WTC11 (cell line): ENCODE measurements around the gene MAPK8IP1. TPM values are rescaled to one million over a fixed set of nuclear protein-coding genes. Genes with fewer than 3 reads are reported as not detected.

ENCODE experiments used
- ATAC-seq: fragments of 200-7000 bp; cut with Tn5 transposase; 2 replicates; pipeline ENCODE4 v1.10.0; 2021; ENCODE audit warnings: mild to moderate bottlenecking, moderate library complexity
- CTCF ChIA-PET: fragments of 300-600 bp; sonication (Branson Sonifier 250); formaldehyde crosslinking; loops from one replicate; lab custom pipeline; 2021; ENCODE audit warnings: antibody characterized with exemption; lab: Charles Lee
- POLR2A ChIA-PET: fragments of 350-600 bp; sonication (Branson Sonifier 250); formaldehyde crosslinking; loops from one replicate; lab custom pipeline; 2021; ENCODE audit warnings: antibody characterized with exemption; lab: Charles Lee
- DNase-seq: peaks from one replicate; pipeline ENCODE4 v3.0.0; 2021; ENCODE audit warnings: low spot score
- H3K27ac Mint-ChIP-seq: 2 replicates; pipeline ENCODE4 v1.8.0; 2021; ENCODE audit warnings: mixed read lengths
- H3K27me3 Mint-ChIP-seq: 2 replicates; pipeline ENCODE4 v1.8.0; 2021; ENCODE audit warnings: low read depth, mild to moderate bottlenecking, moderate library complexity, mixed read lengths
- H3K36me3 Mint-ChIP-seq: 2 replicates; pipeline ENCODE4 v1.8.0; 2021; ENCODE audit warnings: mixed read lengths
- H3K4me1 Mint-ChIP-seq: 2 replicates; pipeline ENCODE4 v1.8.0; 2022; ENCODE audit warnings: mixed read lengths
- H3K4me3 Mint-ChIP-seq: 2 replicates; pipeline ENCODE4 v1.8.0; 2021; ENCODE audit warnings: mild to moderate bottlenecking, moderate library complexity, mixed read lengths
- H3K9me3 Mint-ChIP-seq: 2 replicates; pipeline ENCODE4 v1.8.0; 2021; ENCODE audit warnings: mixed read lengths
- CBFB ChIP-seq: sonication (generic); formaldehyde crosslinking; IDR thresholded peaks from 2 replicates; pipeline ENCODE4 v1.8.1; 2022; ENCODE audit warnings: mild to moderate bottlenecking, low read depth, missing genetic modification reagents
- CREB1 ChIP-seq: sonication (generic); formaldehyde crosslinking; IDR thresholded peaks from 2 replicates; pipeline ENCODE4 v1.8.0; 2023; ENCODE audit warnings: mild to moderate bottlenecking, missing genetic modification reagents
- FOXK1 ChIP-seq: sonication (generic); formaldehyde crosslinking; IDR thresholded peaks from 2 replicates; pipeline ENCODE4 v1.8.0; 2022; ENCODE audit warnings: mild to moderate bottlenecking, moderate library complexity, missing genetic modification reagents
- SOX15 ChIP-seq: fragments of 250-450 bp; sonication (Bioruptor Pico); IDR thresholded peaks from 2 replicates; pipeline ENCODE4 v1.9.0; 2021; ENCODE audit warnings: mild to moderate bottlenecking
- ZNF232 ChIP-seq: sonication (generic); formaldehyde crosslinking; IDR thresholded peaks from 2 replicates; pipeline ENCODE4 v1.8.0; 2022; ENCODE audit warnings: mild to moderate bottlenecking, missing genetic modification reagents
- ZNF317 ChIP-seq: sonication (generic); formaldehyde crosslinking; IDR thresholded peaks from 2 replicates; pipeline ENCODE4 v1.8.1; 2023; ENCODE audit warnings: low read depth, mild to moderate bottlenecking, moderate library complexity, missing genetic modification reagents, borderline replicate concordance
- total RNA-seq: library from RNA; stranded (reverse); gene quantifications from 3 replicates; pipeline ENCODE4 v1.2.3, GENCODE V29; 2021
- TF ChIP-seq, protein P1 (sequence below): sonication (generic); formaldehyde crosslinking; IDR thresholded peaks from 2 replicates; pipeline ENCODE4 v1.8.0; 2023; ENCODE audit warnings: missing genetic modification reagents
- TF ChIP-seq, protein P2 (sequence below): sonication (generic); formaldehyde crosslinking; IDR thresholded peaks from 2 replicates; pipeline ENCODE4 v1.8.0; 2023; ENCODE audit warnings: missing genetic modification reagents, mild to moderate bottlenecking, borderline replicate concordance
- TF ChIP-seq, protein P3 (sequence below): fragments of 250-450 bp; sonication (Bioruptor Pico); IDR thresholded peaks from 2 replicates; pipeline ENCODE4 v1.8.0; 2021; ENCODE audit warnings: mild to moderate bottlenecking
- TF ChIP-seq, protein P4 (sequence below): sonication (generic); formaldehyde crosslinking; conservative IDR thresholded peaks from 2 replicates; pipeline ENCODE4 v1.8.1; 2023; ENCODE audit warnings: mild to moderate bottlenecking, low read depth, missing genetic modification reagents, moderate library complexity
- TF ChIP-seq, protein P5 (sequence below): sonication (generic); formaldehyde crosslinking; IDR thresholded peaks from 2 replicates; pipeline ENCODE4 v1.8.0; 2022; ENCODE audit warnings: mild to moderate bottlenecking, missing genetic modification reagents
- TF ChIP-seq, protein P6 (sequence below): sonication (generic); formaldehyde crosslinking; IDR thresholded peaks from 2 replicates; pipeline ENCODE4 v1.8.0; 2022; ENCODE audit warnings: mild to moderate bottlenecking, missing genetic modification reagents
- TF ChIP-seq, protein P7 (sequence below): sonication (generic); formaldehyde crosslinking; IDR thresholded peaks from 2 replicates; pipeline ENCODE4 v1.8.1; 2022; ENCODE audit warnings: mild to moderate bottlenecking, moderate library complexity, missing genetic modification reagents
- TF ChIP-seq, protein P8 (sequence below): fragments of 200-600 bp; IDR thresholded peaks from 2 replicates; pipeline ENCODE4 v1.8.0; 2022; ENCODE audit warnings: antibody characterized with exemption

Gene MAPK8IP1
- total RNA-seq, 1 experiment from 2014 or later: 34.1 TPM

DNA sequence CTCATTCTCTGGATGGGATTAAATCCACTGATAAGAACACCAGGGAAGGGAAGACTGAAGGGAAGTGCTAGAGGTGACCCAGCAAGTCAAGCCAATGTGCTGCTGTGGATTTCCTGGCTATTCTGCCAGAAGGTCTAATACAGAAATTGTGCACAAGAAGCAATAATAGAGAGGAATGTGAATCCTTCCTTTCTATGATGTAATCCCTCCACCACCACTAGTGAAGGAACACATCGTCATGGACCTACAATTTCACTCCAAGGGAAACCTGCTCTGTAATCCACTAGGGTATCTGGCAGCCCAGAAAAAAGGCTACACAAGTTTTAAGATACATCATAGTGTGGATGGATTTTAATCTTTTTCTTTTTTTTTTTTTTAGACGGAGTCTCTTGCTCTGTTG, 54.4 kb downstream of the MAPK8IP1 start:
- H3K4me1 Mint-ChIP-seq: peaks cover 10% of the 10 kb centered on the region
- H3K9me3 Mint-ChIP-seq: no peaks in the 10 kb centered on the region
- DNase-seq: no peak
- TF ChIP-seq, protein P1, sequence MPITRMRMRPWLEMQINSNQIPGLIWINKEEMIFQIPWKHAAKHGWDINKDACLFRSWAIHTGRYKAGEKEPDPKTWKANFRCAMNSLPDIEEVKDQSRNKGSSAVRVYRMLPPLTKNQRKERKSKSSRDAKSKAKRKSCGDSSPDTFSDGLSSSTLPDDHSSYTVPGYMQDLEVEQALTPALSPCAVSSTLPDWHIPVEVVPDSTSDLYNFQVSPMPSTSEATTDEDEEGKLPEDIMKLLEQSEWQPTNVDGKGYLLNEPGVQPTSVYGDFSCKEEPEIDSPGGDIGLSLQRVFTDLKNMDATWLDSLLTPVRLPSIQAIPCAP (CRISPR knock-in tag): no peak
- TF ChIP-seq, protein P2, sequence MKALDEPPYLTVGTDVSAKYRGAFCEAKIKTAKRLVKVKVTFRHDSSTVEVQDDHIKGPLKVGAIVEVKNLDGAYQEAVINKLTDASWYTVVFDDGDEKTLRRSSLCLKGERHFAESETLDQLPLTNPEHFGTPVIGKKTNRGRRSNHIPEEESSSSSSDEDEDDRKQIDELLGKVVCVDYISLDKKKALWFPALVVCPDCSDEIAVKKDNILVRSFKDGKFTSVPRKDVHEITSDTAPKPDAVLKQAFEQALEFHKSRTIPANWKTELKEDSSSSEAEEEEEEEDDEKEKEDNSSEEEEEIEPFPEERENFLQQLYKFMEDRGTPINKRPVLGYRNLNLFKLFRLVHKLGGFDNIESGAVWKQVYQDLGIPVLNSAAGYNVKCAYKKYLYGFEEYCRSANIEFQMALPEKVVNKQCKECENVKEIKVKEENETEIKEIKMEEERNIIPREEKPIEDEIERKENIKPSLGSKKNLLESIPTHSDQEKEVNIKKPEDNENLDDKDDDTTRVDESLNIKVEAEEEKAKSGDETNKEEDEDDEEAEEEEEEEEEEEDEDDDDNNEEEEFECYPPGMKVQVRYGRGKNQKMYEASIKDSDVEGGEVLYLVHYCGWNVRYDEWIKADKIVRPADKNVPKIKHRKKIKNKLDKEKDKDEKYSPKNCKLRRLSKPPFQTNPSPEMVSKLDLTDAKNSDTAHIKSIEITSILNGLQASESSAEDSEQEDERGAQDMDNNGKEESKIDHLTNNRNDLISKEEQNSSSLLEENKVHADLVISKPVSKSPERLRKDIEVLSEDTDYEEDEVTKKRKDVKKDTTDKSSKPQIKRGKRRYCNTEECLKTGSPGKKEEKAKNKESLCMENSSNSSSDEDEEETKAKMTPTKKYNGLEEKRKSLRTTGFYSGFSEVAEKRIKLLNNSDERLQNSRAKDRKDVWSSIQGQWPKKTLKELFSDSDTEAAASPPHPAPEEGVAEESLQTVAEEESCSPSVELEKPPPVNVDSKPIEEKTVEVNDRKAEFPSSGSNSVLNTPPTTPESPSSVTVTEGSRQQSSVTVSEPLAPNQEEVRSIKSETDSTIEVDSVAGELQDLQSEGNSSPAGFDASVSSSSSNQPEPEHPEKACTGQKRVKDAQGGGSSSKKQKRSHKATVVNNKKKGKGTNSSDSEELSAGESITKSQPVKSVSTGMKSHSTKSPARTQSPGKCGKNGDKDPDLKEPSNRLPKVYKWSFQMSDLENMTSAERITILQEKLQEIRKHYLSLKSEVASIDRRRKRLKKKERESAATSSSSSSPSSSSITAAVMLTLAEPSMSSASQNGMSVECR (CRISPR knock-in tag): no peak
- TF ChIP-seq FOXK1 (CRISPR knock-in tag): no peak
- TF ChIP-seq SOX15 (CRISPR knock-in tag): no peak
- TF ChIP-seq CREB1: no peak
- TF ChIP-seq, protein P3, sequence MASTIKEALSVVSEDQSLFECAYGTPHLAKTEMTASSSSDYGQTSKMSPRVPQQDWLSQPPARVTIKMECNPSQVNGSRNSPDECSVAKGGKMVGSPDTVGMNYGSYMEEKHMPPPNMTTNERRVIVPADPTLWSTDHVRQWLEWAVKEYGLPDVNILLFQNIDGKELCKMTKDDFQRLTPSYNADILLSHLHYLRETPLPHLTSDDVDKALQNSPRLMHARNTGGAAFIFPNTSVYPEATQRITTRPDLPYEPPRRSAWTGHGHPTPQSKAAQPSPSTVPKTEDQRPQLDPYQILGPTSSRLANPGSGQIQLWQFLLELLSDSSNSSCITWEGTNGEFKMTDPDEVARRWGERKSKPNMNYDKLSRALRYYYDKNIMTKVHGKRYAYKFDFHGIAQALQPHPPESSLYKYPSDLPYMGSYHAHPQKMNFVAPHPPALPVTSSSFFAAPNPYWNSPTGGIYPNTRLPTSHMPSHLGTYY (CRISPR knock-in tag): no peak
- TF ChIP-seq, protein P4, sequence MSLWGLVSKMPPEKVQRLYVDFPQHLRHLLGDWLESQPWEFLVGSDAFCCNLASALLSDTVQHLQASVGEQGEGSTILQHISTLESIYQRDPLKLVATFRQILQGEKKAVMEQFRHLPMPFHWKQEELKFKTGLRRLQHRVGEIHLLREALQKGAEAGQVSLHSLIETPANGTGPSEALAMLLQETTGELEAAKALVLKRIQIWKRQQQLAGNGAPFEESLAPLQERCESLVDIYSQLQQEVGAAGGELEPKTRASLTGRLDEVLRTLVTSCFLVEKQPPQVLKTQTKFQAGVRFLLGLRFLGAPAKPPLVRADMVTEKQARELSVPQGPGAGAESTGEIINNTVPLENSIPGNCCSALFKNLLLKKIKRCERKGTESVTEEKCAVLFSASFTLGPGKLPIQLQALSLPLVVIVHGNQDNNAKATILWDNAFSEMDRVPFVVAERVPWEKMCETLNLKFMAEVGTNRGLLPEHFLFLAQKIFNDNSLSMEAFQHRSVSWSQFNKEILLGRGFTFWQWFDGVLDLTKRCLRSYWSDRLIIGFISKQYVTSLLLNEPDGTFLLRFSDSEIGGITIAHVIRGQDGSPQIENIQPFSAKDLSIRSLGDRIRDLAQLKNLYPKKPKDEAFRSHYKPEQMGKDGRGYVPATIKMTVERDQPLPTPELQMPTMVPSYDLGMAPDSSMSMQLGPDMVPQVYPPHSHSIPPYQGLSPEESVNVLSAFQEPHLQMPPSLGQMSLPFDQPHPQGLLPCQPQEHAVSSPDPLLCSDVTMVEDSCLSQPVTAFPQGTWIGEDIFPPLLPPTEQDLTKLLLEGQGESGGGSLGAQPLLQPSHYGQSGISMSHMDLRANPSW (CRISPR knock-in tag): no peak
- TF ChIP-seq ZNF232 (CRISPR knock-in tag): no peak
- TF ChIP-seq, protein P5, sequence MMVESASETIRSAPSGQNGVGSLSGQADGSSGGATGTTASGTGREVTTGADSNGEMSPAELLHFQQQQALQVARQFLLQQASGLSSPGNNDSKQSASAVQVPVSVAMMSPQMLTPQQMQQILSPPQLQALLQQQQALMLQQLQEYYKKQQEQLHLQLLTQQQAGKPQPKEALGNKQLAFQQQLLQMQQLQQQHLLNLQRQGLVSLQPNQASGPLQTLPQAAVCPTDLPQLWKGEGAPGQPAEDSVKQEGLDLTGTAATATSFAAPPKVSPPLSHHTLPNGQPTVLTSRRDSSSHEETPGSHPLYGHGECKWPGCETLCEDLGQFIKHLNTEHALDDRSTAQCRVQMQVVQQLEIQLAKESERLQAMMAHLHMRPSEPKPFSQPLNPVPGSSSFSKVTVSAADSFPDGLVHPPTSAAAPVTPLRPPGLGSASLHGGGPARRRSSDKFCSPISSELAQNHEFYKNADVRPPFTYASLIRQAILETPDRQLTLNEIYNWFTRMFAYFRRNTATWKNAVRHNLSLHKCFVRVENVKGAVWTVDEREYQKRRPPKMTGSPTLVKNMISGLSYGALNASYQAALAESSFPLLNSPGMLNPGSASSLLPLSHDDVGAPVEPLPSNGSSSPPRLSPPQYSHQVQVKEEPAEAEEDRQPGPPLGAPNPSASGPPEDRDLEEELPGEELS (CRISPR knock-in tag): no peak
- TF ChIP-seq, protein P6, sequence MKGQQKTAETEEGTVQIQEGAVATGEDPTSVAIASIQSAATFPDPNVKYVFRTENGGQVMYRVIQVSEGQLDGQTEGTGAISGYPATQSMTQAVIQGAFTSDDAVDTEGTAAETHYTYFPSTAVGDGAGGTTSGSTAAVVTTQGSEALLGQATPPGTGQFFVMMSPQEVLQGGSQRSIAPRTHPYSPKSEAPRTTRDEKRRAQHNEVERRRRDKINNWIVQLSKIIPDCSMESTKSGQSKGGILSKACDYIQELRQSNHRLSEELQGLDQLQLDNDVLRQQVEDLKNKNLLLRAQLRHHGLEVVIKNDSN (CRISPR knock-in tag): no peak
- TF ChIP-seq, protein P7, sequence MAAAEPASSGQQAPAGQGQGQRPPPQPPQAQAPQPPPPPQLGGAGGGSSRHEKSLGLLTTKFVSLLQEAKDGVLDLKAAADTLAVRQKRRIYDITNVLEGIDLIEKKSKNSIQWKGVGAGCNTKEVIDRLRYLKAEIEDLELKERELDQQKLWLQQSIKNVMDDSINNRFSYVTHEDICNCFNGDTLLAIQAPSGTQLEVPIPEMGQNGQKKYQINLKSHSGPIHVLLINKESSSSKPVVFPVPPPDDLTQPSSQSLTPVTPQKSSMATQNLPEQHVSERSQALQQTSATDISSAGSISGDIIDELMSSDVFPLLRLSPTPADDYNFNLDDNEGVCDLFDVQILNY (CRISPR knock-in tag): no peak
- TF ChIP-seq CBFB (CRISPR knock-in tag): no peak
- TF ChIP-seq, protein P8, sequence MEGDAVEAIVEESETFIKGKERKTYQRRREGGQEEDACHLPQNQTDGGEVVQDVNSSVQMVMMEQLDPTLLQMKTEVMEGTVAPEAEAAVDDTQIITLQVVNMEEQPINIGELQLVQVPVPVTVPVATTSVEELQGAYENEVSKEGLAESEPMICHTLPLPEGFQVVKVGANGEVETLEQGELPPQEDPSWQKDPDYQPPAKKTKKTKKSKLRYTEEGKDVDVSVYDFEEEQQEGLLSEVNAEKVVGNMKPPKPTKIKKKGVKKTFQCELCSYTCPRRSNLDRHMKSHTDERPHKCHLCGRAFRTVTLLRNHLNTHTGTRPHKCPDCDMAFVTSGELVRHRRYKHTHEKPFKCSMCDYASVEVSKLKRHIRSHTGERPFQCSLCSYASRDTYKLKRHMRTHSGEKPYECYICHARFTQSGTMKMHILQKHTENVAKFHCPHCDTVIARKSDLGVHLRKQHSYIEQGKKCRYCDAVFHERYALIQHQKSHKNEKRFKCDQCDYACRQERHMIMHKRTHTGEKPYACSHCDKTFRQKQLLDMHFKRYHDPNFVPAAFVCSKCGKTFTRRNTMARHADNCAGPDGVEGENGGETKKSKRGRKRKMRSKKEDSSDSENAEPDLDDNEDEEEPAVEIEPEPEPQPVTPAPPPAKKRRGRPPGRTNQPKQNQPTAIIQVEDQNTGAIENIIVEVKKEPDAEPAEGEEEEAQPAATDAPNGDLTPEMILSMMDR: no peak
- TF ChIP-seq ZNF317 (CRISPR knock-in tag): no peak
- TF ChIP-seq, all 79 proteins: peak for 0
- ChIA-PET CTCF (interaction anchor here (0.6 to 4.2 kb wide), 4 partner anchors 10 to 66 kb away, joined by 3 to 13 read pairs (median 4); no protein-coding TSS in a partner anchor), POLR2A (interaction anchor here (0.6 to 1.0 kb wide), 3 partner anchors 17 to 376 kb away, joined by 3 to 4 read pairs (median 3); no protein-coding TSS in a partner anchor)
- Mint-ChIP-seq H3K27me3 (no peaks in the 10 kb centered on the region; the same call in 1 of the 2 replicates), H3K4me3 (no peak overlapping the region), H3K36me3 (peaks cover 11% of the 10 kb centered on the region; the same call in 1 of the 2 replicates), H3K27ac (no peak overlapping the region)
- no peak for ATAC-seq
